GM18526 (cell line): ENCODE data around the gene CASZ1.

ENCODE experiments used
- POLR2A ChIP-seq: IDR thresholded peaks from 3 replicates; pipeline ENCODE4 v1.6.1; 2011; ENCODE audit not compliant: insufficient read length; ENCODE audit errors: extremely low read depth

CASZ1 gene

DNA sequence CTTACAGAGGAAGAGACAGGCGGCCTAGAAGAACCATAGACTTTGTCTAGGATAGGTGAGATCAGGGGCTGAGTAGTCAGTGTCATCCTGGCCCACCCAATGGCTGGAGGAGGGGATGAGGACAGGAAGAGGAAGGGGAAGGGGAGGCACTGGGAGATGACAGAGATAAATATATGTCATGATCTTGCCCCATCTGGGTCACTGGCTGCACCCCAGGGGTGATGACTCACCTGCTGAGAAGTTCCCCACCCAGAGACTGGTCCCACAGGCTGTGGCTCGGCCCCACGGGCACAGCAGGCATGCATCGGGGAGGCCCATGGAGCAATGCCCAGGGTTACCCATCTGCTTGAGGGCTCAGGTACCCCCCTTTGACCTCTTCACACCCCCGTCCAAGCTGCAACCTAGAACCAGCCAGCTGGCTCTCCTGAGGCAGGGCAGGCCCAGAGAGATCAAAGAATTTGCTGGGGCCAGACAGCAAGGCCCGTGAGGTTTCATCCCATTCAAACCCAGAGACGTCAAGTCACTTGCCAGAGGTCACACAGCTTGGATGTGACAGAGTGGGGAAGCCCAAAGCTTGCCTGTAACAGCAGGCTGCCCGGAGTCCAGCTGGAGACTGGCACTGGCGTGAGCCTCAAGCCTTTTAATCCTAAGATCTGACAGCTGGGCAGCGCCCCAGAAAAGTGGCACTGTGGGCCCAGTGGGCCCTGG lies 34.7 kb upstream of the CASZ1 start:
- TF ChIP-seq POLR2A = no peak

DNA sequence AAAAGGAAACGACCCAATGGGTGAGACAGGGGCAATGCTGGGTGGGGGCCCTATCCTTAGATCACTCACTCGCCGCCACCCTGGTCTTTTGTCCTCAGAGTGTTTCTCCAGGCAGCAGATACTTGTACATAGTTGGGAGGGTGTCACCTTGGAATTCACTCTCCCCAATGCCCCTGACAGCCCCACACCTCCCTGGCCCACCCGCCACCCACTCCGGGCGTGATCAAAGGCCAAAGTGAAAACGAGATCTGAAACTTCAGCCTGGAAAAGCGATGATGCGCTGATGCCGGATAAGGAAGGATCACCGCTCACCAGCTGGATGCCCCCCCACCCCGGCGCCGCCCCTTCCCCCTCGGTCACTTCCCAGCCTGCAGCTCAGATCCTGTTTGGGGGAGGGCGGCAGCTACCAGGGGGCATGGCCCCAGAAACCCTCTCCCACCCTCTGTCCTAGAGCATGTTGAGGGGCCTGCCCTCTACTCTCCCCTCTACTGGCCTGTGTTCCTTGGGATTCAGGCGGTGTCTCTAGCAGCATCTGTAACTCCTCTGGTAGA lies 33.6 kb upstream of the CASZ1 start:
- no peak for TF ChIP-seq POLR2A

DNA sequence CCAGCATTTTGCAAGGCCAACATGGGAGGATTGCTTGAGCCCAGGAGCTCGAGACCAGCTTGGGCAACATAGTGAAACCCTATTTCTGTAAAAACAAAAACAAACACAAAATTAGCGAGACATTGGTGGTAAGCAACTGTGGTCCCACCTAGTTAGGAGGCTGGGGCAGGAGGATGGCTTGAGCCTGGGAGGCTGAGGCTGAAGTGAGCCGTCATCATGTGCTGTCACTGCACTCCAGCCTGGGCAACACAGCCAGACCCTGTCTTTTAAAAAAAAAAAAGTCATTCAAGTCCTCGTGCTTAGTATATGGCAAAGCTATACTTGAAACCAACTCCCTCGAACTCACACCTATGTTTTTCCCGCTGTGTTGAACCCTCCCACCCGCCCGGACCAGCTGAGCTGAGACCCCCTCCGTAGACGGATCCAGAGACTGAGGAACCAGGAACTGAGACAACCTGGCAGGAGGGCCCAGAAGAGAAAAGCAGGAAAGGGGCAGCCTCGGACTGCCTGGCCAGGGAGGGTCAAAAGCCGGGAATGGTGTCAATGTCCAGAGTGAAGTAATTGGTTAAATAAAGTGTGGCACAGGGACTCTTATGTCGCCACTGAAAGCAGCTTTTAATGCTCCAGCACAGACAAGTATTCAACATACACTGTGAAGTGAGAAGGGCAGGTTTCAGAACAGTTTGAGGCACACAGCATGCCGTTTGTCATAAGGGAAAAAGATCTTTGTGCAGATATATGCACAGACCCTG lies 32.8 kb upstream of the CASZ1 start:
- TF ChIP-seq POLR2A = no peak

DNA sequence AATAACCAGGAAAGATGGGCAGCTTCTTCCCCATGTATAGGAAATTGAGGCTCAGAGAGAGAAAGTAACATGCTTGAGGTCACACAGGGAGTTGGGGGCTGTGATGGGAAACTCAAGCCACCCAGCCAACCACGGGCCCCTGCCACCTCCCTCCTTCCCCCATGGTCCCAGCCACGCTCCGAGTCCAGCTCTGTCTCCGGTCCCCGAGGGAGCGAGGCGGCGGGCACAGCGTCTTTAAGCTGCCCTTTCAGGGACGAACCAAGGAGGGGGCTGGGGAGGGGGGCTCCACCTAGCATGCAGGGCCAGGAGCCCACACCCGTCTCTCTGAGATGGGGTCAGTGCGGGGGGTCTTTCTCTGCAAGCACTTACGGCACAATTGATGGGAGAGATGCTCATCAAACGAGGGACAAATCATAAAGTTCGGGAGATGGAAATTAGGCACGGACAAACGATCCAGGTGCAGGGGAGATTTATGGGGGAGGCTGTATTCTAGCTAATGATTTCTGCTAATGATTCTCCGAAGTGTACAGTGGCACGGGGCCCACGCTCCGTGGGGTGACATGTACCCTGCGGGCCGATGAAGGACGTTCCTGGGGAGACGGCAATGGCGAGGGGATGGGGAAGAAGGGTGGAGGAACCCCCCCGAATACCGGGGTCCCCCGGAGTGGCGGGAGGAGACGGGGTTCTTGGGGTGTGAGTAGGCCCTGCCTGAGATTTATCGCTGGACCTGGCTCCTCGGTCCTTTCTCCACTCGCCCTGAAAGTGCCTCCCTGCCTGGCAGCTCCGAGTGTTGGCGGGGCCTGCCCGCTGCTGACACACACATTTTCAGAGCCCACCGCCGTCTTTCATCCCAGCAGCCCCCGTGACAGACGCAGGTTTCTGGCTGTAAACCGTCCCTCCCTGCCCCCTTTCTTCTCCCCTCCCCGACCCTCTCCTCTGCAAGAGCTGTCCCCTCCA lies 31.2 kb upstream of the CASZ1 start:
- no peak for TF ChIP-seq POLR2A

DNA sequence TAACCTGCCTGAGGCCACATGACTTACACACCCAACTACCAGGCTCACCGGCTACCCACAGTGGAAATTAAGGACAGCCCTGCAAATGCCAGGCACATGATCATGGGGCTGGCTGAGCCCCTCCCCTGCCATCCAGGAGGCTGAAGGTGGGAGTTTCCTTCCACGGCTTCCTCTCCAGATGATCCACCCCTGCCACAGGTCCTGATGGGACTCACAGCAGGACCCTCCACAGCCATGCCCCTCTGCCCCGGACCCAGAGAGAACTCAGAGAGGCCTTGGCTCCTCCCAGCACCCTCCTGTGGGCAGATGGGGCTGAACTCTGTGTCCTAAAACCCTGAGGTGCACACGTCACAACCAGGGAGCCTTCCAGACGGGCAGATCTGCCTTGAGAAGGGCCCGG lies 29.1 kb upstream of the CASZ1 start:
- no peak for TF ChIP-seq POLR2A

DNA sequence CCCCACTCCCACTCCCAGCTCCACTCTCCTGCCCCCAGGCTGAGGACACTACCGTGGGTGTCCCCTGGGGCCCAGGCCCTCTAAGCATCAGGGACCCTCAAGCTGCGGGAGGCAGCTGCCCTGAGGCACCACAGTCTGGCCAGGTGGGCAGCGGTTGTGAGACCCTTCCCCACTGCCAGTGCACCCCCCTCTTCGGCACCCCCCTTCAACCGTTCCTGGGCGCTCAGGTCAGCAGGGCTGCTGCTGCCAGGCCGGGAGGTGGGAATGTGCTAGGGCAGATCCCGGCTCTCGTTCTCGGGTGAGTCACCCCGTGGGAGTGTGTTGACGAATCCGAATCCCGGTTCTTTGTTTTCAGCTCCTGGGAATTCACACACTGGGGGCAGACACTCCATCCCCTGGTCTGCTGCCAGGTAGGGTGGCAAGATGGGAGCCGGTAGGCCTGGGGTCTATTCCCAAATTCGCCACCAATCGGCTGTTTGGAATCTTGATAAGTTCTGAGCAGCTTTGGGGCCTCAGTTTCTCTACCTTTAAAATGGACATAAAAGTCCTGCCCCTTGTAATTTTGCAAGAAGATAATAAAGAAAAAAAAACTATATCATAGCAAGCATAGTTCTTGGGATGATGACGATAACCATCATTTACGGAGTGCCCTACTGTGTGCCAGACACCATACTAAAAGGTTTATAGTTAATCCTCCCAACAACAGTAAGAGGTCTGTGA lies 28.5 kb upstream of the CASZ1 start:
- TF ChIP-seq POLR2A = no peak

DNA sequence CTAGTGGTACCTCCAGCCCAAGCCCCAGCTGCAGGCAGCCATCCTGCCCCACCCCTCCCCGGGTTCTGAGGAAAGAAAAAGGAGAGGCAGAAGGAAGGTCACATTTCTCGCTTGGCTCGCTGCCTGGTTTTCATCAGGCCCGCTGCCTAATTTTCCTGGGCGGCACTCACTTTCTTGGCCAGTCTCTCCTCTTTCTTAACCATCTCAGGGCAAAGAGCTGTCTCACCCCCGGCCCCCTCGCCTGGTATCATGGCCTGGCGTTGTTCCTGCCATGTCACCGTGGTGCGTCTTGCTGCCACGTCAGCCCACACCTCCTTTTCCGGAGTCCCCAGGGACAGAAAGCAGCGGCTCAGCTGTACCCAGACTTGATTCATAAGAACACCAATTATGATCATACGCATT lies 26.6 kb upstream of the CASZ1 start:
- no peak for TF ChIP-seq POLR2A

DNA sequence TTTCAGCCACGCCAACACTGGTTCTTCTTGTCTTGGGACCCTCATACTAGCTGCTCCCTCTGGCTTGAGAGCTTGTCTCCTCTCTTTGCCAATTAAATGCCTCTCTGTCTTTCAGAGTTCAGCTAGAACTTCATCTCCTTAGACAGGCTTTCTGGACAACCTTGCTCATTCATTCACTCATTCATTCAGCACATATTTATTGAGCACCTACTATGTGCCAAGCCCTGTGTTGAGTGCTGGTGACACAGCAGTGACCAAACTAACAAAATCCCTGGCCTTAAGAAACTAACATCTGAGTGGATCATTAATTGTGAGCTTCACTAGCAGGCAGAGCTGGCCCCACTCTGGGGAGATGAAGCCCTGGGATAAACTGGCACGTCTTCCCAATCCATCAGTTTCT lies 24.9 kb upstream of the CASZ1 start:
- TF ChIP-seq POLR2A = no peak

DNA sequence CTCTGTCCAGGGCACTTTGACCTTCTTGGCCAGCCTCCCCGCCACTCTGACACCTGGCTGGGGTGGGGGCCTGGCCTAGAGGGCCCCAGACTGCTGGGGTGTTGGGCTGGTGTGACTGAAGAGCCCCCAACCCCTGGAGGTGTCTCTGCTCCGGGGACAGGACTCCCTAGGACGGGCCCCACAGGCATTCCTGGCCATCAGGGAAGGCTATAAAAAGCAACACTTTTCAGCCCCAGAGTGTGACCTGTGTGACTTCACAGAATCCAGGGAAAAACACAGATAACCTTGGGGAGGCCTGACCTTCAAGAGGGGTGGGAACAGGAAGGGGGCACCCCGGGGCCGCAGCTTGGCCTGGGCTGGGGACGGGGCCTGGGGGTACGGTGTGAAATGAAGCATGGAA lies 24.0 kb upstream of the CASZ1 start:
- TF ChIP-seq POLR2A = no peak

DNA sequence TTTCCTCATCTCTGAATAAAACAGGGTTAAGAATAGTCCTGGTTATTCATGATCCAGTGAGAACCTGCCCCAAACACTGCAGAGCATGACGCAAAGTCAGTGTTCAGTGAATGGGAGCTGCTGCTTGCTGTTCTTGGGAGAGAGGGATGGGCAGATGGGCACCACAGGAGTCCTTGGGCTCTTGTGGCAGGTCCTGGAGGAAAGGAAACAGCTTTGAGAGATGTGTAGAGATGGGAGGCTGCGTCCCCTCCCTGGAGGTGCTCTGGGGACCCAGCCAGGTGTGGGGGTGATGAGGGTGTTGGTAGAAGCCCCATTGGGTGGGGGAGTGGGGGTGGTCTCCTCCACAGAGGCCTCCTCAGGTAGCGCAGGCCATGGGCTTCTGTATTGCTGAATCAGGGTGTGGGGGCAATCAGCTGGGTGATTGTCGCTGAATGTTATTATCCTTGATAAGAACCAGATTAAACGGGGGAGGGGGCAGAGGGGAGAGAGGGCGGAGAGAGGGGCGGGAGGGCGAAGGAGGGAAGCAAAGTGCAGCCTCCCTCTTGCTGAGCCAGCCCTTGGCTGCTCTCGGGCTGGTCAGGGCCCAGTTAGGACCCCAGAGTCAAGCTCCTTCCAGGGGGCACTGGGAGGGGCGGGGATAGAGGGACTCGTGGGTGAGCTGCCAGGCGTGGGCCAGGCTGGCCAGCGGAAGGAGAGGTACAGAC lies 22.9 kb upstream of the CASZ1 start:
- no peak for TF ChIP-seq POLR2A

DNA sequence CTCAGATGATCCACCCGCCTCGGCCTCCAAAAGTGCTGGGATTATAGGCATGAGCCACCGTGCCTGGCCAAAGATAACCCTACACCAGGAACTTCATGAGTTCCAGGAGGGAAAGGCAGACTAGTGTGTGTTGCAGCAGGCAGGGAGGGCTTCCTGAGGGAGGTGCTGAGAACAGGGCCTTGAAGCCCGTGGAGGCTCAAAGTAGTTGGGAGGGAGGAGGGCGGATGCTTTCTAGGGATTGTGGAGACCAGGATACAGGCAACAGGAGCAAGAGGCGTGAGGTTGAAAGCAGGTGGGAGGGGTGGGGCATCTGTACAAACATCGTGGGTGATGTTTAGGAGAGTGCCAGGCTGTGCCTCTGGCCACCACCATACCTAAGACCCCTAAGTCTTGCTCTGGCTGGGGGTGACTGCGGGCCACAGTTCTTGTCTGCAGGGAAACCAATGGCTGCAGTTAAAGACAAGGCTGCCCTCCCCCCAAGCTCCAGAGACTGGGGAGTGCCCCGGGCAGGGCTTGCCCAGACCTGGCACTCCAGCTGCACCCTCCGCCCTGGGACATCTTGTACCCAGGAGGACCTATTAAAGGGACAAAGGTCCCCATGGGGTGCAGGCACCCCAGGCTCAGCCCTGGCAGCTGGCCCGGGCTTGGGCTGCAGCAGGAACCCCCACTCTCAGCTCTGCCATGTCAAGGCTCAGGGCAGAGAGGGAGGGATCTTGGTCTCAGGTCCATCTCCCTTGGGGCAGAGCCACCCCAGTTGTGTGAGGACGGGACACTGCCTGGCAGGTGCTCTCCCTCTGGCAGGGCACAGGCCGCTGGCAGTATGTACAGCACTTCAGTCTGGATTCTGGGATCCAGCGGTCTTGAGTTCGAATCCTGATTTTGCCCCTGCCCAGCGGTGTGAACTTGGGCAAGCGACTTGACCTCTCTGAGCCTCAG lies 22.1 kb upstream of the CASZ1 start:
- TF ChIP-seq POLR2A = no peak

DNA sequence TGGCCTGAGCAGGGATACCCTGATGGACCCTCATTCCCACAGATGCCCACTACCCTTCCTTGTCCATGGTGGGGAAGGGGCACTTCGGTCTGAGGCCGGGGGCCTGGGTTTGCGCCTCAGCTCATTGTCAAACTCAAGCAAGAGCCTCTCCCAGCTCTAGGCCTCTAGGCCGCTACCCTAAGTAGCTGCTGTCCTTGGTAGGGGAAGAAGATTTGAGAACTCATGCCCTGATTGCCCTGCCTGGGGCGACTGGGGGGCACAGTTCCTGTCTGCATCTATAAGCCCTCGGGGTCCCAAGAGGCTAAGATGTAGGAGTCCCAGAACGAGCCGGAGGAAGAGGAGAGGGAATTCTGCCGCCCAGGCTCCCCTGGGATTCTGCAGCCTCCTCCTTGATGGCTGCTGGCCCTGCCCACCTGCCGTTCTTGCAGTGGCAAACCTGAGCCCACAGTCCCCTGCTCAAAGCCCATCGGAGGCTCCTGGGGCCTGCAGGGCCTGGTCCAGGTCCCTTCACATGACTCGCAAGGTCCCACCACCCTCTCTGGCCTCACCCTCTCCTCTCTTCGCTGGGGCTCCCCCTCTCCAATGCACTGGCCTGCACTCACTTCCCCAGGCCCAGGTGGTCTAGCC lies 20.4 kb upstream of the CASZ1 start:
- TF ChIP-seq POLR2A = no peak

DNA sequence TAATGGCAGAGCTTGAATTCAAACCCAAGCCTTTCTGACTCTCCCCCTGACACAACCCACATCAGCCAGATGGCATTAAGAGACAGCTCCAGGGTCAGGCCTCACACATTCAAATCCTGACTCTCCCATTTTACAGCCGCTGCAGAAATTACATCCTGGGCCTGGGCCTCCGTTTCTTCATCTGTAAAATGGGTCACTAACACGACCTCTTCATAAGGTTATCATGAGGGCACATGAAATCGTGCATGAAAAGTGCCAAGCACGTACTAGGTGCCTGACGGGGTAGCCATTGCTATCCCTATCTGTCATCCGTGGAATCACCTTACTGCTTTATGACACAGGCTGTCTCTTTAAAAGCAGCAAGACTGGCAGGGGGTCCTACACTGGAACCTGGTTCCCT lies 19.8 kb upstream of the CASZ1 start:
- no peak for TF ChIP-seq POLR2A
